ENCODE results near the gene BHLHA9.

GRCh38 chr17:1300371-1300905, 30.2 kb downstream of the BHLHA9 start:
- TF ChIP-seq CTCF (IDR thresholded peaks at IDR 0.05; ENCODE audit: extremely low read depth in 1 of 2, insufficient read depth in 1 of 2, low read depth in 1 of 2, low read length in 2 of 2): no peak
- no peak for TF ChIP-seq MAX (IDR thresholded peaks at IDR 0.05; ENCODE audit: insufficient read depth, insufficient read length)
- TF ChIP-seq EZH2 (IDR thresholded peaks at IDR 0.05; ENCODE audit: borderline replicate concordance, low read depth, low read length, severe bottlenecking): no peak
- TF ChIP-seq FOS (IDR thresholded peaks at IDR 0.05; ENCODE audit: borderline replicate concordance, insufficient read depth, low read length): no peak
- TF ChIP-seq POLR2A (IDR thresholded peaks at IDR 0.05; ENCODE audit: low read depth, low read length): no peak
- TF ChIP-seq MYC (IDR thresholded peaks at IDR 0.05; ENCODE audit: low read depth, low read length): no peak

Measured in endothelial cell of umbilical vein (primary cell).